ENCODE data around the gene S100A10.

Gene S100A10, protein sequence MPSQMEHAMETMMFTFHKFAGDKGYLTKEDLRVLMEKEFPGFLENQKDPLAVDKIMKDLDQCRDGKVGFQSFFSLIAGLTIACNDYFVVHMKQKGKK
- 31.3 to 101 reads per million in 2 experiments for total RNA-seq

DNA sequence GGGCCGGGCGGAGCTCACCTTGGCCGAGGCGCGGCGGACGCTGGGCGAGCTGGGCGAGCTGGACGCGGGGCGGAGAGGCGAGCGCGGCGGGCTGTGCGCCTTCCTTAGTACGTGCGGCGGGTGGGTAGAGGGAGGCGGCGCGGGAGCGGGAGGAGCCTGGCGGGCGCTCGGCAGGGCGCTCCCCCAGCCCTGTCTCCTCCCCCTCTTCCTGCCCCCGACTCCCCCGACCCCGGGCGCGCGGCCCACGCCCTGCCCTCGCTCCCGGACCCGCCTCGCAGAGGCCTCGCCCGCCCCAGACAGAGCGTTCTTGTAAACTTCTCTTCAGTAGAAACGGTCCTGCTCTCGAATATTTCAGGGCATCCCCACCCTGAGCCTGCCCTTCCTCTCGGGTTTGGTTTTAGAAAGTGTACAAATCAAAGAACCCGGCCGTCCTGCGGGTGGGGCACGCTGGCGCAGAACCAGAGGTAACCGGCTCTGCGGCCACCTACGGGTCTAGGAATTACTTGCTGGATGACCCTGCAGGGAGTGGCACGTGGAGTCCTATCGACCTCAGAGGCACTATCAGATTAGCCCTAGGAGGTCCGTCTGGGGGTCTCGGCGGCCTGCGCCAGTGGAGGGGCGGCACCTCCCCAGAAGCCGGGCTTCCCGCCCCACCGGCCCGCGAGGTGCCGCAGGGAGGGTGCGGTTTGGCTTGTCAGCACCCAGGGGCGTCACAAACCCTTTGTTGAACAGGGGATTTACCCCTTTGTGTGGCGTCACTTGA lies at the start of gene S100A10:
Gene S100A10, minus strand, starts transcription at position 126 of the 763 bp plus-strand sequence. CDS start 7,629 bp downstream, outside the sequence.
- DNase-seq (ENCODE audit: low read depth): peak; percentile 64

DNA sequence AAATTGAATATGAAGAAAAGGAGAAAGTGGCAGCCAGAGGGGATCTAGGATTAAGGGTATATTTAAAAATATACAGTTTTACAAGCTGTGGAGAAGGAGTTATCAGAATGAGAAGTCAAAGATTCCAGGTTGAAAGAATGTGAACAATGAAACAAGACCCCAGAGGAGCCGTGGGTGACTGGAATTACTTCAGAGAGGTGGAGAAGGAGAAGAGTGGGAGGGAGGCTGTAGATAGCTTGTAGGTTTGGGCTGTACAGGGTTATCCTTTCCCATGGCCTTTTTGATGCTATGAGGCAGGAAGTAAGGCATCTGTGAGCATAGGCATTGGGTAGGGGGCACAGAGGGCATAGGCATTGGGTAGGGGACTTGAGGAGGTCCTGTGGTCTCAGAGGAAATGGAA lies 48.4 kb upstream of the S100A10 start:
- no peak for DNase-seq (ENCODE audit: low read depth)

DNA sequence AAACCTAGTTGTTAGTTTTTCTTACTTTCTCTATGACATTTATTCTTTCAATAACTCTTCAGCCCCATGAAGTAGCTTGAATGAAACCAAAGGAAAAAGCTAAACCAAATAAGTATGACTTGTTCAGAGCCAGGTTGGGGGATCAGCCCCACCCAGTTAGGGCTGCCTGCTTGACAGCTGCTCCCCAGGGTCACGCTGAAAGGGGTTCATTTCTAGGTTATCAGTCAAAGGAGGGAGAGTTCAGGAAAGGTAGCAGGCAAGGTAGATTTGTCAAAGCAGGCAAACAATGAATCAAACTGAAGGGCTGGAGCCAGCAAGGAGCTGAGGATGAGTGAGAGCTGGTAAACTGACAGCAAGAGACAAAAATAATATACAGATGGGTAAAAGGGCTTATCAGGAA lies 46.2 kb upstream of the S100A10 start:
- no peak for DNase-seq (ENCODE audit: low read depth)

DNA sequence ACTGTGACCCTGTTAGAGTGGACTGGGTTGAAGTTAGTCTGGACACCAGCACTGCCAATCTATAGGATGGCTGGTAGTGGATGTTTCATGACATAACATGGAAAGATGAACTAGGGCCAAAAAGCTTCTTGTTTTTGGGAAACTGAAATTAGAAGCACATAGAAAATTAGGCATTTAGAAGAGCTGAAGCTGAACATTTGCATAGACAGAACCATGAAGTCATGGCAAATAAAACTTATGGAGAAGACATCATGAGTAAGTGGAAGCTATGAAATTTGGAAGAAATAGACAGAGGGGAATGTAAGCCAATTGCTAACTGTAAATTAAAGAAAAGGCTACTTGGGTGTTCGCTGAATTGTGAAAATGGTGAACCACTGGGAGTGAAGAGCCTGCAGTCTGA lies 45.8 kb upstream of the S100A10 start:
- DNase-seq (ENCODE audit: low read depth): no peak

DNA sequence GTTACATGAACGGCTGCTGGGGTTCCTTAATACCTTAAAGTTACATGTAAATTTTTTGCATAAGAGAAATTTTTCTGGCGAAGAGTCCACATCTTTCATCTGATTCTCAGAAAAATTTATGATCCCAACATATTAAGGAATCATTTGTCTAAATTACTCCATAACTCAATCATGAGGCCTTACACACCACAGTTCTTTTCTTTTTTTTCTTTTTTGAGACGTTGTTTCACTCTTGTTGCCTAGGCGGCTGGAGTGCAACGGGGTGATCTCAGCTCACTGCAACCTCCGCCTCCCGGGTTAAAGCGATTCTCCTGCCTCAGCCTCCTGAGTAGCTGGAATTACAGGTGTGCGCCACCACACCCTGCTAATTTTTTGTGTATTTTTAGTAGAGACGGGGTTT lies 45.2 kb upstream of the S100A10 start:
- no peak for DNase-seq (ENCODE audit: low read depth)

DNA sequence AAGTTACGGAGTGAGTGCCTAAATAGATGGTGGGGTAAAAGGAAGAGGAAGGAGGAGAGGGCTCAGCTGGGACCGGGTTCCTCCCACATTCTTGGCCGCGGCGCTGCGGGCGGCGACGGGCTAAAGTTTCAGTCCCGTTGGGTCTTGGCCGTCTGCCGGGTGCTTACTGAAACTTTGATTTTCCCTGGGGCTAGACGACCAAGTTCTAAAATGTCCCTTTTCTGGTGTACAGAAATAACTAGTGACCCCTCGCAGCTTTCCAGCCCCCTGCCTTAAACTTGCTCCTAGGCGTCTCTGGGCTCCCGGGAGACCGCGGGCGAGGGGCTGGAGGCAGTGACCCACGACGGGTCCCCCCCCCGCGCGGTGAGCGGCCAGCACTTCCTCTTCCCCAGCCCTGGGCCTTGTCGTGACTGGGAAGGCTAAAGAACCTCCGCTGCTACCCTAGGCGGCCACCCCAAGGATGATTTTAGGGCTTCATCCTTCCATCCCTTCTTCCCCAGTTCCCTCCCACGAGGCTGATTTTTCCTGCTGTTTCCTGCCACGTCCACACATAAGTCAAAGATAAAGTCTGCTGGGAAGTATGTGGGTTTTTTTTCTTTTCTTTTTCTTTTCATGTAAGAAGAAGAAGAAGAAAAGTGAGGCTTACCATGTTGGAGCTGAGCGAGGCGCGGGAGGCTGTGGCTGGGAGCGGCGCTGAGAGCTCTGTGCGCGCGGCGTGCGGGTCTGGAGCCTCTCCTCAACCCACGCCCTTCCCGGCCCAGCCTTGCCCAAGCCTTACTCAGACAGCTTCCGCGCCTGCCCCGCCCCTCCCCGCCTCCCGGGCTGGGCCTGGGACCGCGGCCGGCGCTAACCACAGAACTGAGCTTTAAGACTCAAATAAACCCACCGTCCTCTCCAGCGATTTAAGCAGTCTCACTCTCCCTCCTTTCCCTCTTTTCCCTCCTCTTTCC lies 42.9 kb upstream of the S100A10 start, which contains the start of gene S100A11:
Gene S100A11, minus strand, starts transcription at position 738 of the 950 bp plus-strand sequence. Its CDS starts 89 bp downstream, at position 649.
- DNase-seq (ENCODE audit: low read depth): peak; percentile 41

DNA sequence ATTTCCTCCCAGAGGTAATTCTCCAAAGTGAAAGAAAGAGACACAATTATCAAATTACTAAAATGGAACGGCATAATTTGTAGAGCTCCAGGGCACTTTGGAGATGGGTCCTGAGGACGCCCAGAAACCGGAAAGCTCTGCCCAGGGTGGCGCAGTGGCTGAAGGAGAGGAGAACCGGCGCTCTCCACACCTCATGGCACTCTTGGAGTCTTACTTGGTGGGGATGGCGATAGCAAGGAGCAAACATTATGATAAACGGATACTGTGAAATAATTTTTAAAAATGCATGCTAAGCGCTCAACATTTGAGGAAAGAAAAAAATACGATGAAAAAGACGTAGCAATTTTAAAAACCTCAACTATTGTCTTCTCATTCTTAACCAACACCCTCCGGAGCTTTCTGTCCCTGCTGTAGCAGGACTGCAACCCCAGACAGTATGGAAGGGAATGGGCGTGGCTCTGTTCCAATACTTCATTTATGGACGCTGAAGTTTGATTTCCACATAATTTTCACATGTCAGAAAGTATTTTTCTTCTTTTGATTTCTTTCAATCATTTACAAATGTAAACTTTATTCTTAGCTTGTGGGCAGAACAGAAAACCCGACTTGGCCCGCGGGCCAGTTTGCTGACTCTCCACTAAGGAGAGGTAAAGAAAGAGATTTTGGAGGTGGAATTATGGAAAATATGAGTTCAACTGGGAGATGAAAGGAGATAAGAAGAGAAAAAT lies 42.0 kb upstream of the S100A10 start:
- no peak for DNase-seq (ENCODE audit: low read depth)

DNA sequence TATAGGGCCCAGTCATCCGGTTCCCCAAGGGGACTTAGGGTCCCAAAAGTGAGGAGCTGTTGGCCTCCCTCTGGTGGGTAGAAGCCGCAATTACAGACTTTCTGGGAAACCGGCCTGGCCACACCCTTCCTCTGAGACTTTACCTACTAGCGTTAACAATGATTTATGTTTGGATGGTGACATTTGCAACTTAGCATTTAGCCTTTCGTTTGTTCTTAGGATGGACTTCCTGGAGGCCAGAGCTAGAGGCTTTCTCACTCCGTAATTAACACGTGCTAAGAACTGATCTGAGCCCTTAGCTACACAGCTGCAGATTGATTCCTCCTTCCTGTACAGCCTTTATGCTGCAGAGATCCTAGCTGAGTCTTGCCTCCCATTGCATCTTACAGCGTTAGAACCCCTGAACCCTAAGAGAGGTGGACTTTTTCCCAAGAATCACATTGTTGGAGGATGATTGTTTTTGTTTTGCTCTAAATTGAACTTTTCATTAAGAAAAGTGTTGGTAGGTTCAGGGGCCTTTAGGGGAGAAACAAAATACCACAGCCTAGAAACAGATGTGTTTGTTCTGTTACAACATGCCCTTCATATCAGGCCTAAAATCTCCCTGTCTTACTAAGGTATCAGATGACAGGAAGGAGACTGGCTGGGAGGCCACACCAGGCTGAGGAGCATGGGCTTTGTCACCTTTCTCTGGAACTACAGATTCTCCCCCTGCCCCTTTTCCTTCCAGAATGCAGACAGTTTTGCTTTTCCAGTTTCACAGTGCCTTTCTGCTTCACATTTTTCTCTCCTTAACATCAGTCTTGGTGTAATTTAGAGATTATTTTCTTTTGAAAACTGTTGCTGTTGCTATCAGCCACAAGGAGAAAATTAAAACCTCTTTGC lies 41.2 kb upstream of the S100A10 start:
- peak; percentile 50 for DNase-seq (ENCODE audit: low read depth)

DNA sequence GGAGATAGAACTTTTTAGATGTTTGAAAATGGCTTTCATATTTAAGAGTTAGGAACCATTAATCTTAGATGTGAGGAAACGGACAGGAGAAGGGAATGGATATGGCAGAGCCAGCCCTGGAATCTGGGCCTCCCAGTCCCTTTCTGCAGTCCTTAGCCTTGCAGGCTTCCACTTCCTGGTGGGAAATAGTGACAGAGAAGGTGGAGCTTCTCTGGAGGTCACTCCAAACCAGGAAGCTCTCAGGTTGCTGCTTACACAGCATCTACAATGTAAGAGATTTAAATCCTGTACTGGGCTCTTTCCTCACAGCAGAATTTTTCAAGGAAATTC lies 40.6 kb upstream of the S100A10 start:
- no peak for DNase-seq (ENCODE audit: low read depth)

DNA sequence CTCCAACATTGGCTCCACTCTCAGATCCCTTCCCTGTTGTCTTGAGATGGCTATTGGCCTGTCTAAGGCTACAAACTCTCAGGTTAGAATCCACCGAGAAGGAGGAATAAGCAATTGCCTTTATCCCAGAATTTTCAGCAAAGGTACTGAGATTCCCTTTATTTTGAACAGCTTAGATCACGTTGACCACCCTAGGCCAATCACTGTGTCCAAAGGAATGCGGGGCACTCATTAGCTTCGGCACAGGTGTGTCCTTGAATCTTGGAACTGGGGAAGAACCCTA lies 36.2 kb upstream of the S100A10 start:
- no peak for DNase-seq (ENCODE audit: low read depth)

DNA sequence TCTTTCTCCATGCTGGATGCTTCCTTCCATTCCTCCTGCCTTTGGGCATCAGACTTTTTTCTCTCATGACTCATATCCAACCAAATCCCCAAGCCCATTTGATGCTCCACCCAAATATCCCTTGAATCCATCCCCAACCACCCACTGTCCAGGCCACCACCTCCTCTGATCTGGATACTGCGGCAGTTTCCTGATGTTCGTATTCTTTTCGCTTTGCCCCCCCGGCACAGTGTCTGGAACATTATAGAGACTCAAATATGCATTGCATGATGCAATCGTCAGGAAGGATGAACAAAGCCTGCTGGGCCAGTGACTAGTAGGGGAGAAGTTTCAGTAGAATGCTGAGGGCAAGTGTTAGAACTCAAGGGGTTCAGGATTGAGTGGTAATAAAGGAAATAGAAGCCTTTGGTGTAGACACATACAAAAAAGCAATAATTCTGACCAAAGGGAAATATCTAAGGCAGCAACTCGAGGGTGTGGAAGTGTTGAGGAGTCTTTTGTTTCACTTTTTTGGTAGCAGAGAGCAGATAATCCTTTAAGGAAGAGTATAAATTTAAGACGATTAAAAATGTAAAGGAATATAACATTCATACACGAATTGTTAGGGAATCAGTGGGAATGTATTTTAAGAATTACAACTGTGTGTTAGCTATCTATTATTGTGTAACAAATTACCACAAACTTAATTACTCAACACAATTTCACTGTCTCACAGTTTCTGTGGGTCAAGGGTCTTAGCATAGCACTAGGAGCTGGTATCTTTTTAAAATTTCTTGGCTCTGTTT lies 35.7 kb upstream of the S100A10 start:
- no peak for DNase-seq (ENCODE audit: low read depth)

DNA sequence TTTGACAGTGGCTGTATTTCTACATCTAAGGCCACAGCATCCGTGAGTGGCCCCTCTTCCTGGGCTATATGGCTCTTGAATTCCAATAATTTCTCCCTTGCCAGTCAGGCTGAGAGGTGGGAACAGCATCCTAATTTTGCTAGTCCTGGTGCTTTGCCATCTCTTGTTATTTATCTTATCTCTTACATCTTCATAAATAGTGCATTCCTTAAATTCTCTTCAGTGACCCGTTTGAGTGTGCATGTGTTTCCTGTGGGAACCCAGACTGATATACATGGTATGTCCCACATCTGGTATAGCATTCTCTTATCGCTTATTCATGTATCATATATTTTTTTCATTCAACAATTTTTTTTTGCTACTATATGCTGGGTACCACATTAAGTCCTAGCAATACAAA lies 33.2 kb upstream of the S100A10 start:
- DNase-seq (ENCODE audit: low read depth): no peak

DNA sequence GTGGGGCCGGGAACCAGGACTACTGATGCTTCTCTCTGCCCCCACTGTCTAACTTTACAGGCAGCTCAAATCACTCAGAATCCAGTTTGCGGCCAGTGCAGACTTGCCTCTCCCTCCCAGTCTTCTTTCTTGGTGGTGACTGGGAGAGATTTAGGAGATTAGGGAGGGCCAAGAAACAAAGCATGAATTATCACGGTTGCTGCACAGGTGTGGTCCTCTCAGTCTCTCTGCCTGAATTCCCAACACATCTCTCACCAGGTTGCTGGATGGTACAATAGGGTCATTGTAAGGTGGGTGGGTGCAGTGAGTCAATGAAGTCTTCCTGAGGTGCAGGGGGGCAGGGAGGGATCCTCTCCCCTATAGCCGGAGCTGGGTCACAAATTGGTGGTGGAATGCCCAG lies 30.6 kb upstream of the S100A10 start:
- no peak for DNase-seq (ENCODE audit: low read depth)

DNA sequence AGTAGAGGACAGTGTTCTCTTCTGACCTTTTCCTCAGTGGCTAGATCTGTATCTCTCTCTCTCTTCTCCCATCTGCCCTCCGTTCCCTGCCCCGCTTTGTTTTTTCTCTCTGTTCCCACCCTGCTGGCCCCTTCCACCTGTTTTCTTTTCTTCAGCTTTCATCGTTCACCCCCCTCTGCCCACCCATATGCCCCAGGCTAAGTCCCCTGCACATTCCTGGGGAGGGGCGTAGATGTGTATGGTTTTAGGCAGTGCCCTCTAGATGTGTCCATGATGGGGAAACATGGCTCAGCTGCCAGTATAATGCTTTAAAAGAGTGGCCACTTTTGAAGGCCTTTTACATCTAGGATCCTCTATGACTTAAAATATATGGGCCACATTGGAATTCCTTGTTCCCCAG lies 29.6 kb upstream of the S100A10 start:
- no peak for DNase-seq (ENCODE audit: low read depth)

DNA sequence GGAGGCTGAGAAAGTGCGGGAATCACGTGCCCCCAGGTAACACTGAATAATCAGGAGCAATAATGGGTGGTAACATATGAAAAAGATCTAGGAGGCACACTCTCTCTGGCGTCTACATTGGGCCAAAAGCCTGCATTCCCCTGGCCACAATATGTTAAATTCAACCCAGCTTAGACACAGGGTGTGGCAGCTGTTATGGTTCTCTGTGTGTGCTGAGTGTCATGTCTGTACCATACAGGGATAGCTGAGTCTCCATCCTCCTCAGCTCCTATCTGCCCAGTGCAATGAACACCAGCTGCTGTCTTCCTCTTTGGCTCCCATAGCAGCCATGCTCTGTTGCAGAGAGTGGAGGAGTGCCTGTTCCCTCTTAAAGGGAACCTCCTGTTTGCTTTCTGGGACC lies 28.8 kb upstream of the S100A10 start:
- DNase-seq (ENCODE audit: low read depth): no peak

DNA sequence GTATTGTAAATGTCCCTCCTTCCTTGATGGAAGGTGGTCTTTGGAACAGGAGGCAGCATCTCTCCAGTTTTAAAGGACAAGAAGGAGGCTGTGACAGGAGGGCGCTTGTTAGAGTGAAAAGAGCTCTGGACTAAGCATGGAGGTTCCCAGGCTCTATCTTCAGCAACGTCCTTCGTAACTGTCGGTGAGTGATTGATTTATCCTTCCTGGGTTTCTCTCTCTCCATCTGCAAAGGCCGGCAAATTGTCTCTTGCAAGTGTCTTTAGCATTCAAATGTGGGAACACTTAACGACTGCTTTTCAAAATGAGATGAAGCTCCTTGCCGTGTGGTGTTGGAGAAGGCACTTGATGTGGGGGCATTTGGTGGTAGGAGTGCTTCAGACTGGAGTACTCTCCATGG lies 27.9 kb upstream of the S100A10 start:
- DNase-seq (ENCODE audit: low read depth): no peak

DNA sequence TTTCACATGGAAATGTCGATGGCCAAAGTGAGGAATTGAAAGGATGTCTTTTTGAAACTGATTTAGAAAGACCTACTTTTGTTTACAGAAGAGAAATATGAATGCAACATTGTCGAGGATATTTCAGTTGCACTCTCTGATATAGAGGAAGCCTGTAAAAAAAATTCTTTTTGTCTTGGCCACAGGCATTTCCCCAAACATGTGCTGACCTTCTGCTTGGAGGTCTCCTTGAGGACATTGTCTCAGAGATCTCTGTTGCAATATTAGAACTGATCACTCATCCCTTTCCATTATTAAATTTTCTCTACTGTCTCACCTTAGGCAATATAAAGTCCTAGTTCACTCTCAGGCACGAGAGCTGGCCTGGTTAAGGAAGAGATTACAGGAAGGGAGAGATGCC lies 27.2 kb upstream of the S100A10 start:
- no peak for DNase-seq (ENCODE audit: low read depth)

DNA sequence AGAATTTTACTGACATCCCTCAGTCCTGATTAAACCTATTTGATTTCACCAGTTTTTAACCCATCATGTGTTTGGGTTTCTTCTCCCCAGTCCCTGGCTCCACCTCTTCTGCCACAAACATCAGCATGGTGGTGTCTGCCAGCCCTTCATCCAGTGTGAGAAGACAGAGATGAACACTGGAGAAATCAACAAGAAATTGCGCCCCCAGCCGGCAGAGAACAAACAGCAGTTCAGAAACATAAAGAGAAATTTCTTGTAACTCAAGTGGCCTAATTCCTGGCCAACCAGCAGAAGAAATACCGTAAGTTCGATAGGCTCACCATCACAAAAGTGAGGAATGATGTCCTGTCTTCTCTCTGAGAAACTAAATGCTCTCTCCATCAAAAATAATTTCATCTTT lies 24.9 kb upstream of the S100A10 start:
- no peak for DNase-seq (ENCODE audit: low read depth)

DNA sequence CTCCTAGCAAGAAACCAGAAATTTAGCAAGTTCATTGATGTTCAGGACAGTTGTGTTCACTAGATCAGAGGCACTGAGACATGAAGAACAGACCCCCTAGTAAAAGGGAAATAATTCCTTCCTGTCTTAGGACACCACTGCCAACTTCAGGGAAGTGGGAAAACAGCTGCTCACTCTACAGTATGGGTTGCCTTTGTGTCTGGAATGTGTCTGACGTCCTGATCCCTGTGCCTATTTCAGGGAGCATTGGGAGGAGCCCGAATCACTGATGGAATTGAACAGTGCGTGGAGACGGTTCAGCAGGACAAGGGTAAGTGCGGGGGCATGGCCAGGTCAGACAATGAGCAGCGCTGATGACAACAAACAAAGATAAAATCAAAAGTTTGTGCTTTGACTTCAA lies 22.1 kb upstream of the S100A10 start:
- no peak for DNase-seq (ENCODE audit: low read depth)

DNA sequence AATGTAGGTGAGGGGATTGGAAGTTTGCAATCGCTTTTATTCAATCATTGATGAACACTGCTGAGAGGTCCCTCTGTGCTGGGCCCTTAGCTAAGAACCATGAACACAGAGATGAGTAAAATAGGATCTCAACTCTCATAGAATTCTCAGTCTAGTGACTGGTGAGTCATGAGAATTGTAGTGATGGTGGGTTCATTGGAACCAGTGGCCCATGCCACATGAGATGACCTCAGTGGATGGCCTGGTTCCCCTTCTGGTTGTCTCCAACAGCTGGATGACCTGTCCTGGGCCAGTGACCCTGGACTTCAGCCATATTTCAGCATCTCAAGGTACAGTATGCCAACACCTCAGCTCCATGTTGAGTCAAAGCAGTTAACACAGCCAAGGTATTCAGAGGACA lies 21.3 kb upstream of the S100A10 start:
- no peak for DNase-seq (ENCODE audit: low read depth)

Measured in T follicular helper cell (primary cell).